Cardiac muscle cell (in vitro differentiated cells and primary cell): Measurements from ENCODE around the gene AUTS2. TPM values are rescaled to one million over a fixed set of nuclear protein-coding genes. Genes with fewer than 3 reads are reported as not detected.

Source experiments
- DNase-seq, 2 donors: peaks; one replicate each; pipeline versions ENCODE4 v3.0.0 to v3.0.0-alpha.2; 2010 to 2017; ENCODE audit warnings: low read depth in 1 of 2, low spot score in 1 of 2
- H3K27ac ChIP-seq: fragments of 200-600 bp; sonication (generic); 2 replicates; pipeline ENCODE4 v1.5.1; 2016
- H3K27me3 ChIP-seq: fragments of 200-600 bp; sonication (generic); 2 replicates; pipeline ENCODE4 v1.6.0; 2016; ENCODE audit warnings: control low read depth
- H3K36me3 ChIP-seq: fragments of 200-600 bp; sonication (generic); 2 replicates; pipeline ENCODE4 v1.5.1; 2016; ENCODE audit warnings: control low read depth
- H3K4me1 ChIP-seq: fragments of 200-600 bp; sonication (generic); 2 replicates; pipeline ENCODE4 v1.8.1; 2017; ENCODE audit warnings: low read depth, mild to moderate bottlenecking, mixed run types
- H3K4me3 ChIP-seq: fragments of 200-600 bp; sonication (generic); 2 replicates; pipeline ENCODE4 v1.5.1; 2016; ENCODE audit warnings: mild to moderate bottlenecking
- H3K9me3 ChIP-seq: fragments of 200-600 bp; sonication (generic); 2 replicates; pipeline ENCODE4 v1.5.1; 2017; ENCODE audit warnings: low read depth, mild to moderate bottlenecking, control low read depth
- polyA plus RNA-seq: library from polyadenylated mRNA; unstranded; fragments of >200 nt; fragmentation: Nextera tagmentation; extraction: Ambion mirVana; gene quantifications from 2 replicates; pipeline ENCODE4 v1.2.1, GENCODE V29; 2016
- total RNA-seq: library from RNA; depleted of rRNA; stranded (reverse); fragments of >200 nt; gene quantifications from 2 replicates; pipeline ENCODE4 v1.2.3, GENCODE V29; 2016
- TF ChIP-seq, protein P1 (sequence below): IDR thresholded peaks from 2 replicates; pipeline ENCODE4 v1.5.1; 2012; ENCODE audit warnings: low read depth, mild to moderate bottlenecking, low read length

The AUTS2 gene
- total and polyA plus RNA-seq, 2 experiments from 2014 or later: 41.0 to 45.5 TPM

DNA sequence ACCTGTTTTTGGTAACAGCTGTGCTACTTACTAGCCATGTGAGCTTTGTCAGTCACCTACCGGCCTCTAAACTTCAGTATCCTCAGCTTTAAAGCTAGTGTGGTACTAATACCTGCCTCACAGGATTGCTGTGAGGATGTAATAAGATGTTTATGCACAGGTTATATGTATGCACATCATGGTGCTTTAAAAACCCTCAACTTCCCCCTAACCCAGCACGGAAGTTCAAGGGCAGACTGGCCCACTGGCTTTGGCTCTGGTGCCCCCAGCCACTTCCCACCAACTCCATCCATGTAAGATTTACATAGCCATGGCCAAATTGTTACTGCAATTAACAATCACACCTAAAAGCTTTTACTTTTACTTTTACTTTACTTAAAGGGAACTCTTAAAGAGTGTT is 857.6 kb downstream of the AUTS2 start:
- Histone ChIP-seq H3K27ac (no peak overlapping the region), H3K36me3 (no peaks in the 10 kb centered on the region), H3K4me1 (peaks cover 12% of the 10 kb centered on the region), H3K4me3 (no peak overlapping the region), H3K9me3 (no peaks in the 10 kb centered on the region), H3K27me3 (no peaks in the 10 kb centered on the region)
- no peak for DNase-seq
- TF ChIP-seq, protein P1, sequence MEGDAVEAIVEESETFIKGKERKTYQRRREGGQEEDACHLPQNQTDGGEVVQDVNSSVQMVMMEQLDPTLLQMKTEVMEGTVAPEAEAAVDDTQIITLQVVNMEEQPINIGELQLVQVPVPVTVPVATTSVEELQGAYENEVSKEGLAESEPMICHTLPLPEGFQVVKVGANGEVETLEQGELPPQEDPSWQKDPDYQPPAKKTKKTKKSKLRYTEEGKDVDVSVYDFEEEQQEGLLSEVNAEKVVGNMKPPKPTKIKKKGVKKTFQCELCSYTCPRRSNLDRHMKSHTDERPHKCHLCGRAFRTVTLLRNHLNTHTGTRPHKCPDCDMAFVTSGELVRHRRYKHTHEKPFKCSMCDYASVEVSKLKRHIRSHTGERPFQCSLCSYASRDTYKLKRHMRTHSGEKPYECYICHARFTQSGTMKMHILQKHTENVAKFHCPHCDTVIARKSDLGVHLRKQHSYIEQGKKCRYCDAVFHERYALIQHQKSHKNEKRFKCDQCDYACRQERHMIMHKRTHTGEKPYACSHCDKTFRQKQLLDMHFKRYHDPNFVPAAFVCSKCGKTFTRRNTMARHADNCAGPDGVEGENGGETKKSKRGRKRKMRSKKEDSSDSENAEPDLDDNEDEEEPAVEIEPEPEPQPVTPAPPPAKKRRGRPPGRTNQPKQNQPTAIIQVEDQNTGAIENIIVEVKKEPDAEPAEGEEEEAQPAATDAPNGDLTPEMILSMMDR: no peak

DNA sequence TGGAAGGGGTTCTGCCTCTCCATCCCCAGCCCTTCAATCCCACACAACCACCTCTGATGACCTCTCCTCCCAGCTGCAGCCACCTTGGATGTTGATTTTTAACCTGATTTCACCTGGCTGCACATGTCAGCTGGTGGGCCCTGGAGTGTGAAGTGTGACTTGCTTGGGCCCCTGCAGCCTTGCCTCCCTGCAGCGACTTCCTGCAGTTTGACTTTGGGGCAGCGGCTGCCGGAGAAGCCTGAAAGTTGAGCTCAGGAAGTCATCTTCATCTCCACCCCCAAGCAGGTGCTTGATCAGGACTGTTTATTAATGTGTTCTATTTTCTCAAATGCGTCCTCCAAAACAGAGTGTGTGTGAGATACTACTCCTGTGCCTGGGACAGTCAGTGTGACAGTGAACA is 858.4 kb downstream of the AUTS2 start:
- Histone ChIP-seq H3K4me3 (no peak overlapping the region), H3K27ac (no peak overlapping the region), H3K36me3 (no peaks in the 10 kb centered on the region), H3K27me3 (no peaks in the 10 kb centered on the region), H3K9me3 (no peaks in the 10 kb centered on the region), H3K4me1 (peaks cover 12% of the 10 kb centered on the region)
- no peak for DNase-seq
- TF ChIP-seq, protein P1: no peak

DNA sequence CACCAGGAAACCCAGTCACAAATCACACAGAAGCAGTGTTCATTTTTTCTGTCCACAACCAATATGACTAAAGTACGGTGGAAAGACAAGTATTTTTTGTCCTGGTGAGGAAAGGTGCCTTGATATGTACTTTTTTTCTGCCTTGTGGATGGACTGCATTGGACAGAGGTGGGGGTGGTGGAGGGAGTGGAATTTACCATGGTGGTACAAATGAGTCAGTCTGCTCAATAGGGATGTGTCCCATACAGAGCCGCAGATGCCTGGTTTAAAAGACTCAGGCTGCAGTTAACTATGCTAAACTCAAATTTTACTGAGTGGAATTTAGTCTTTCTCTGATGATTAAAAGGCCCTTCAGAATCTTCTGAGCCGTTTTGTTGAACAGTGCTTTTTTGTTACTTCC is 859.2 kb downstream of the AUTS2 start:
- no peak for DNase-seq
- no peak overlapping the region for H3K4me3 ChIP-seq
- TF ChIP-seq, protein P1: no peak
- peaks cover 12% of the 10 kb centered on the region for H3K4me1 ChIP-seq
- no peak overlapping the region for H3K27ac ChIP-seq
- no peaks in the 10 kb centered on the region for H3K36me3 ChIP-seq
- H3K27me3 ChIP-seq: no peaks in the 10 kb centered on the region
- no peaks in the 10 kb centered on the region for H3K9me3 ChIP-seq

DNA sequence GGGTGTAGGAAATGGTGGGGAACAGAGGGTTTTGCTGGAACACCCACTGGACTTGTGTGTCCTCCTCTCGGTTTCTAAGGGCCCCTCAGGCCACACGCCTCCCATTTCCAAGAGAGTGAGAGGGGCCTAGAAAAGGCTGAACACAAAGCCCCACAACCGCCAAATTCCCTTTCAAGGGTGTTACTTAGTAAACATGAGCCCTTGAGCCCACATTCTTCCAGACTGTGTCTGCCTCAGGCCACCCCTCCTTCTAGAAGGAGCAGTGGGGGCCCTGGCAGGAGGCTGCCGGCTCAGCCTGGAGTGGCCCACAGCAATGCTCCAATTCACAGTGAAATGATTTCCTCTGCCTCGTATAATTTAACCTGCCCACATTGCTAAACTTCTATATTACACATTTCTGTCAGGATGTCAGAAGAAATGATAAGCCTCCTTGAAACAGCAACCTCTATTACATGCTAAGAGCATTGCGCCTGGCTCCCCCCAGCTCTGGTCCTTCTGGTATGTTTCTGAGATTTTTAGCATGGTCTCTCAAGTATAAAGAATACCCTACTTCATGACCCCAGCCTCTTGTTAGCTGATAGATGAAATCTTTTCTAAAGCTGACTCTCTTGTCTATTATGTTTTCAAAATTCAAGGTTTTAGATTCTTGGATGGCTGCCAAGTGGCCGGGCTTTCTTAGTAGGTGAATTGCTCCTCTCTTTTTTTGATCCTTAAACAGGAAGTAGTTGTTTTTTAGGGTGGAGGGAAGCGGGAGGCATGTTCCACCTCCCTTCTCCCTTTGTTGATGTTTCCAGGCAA is 859.8 kb downstream of the AUTS2 start:
- Histone ChIP-seq H3K4me1 (peaks cover 14% of the 10 kb centered on the region), H3K27ac (no peak overlapping the region), H3K36me3 (no peaks in the 10 kb centered on the region), H3K9me3 (no peaks in the 10 kb centered on the region), H3K4me3 (no peak overlapping the region), H3K27me3 (no peaks in the 10 kb centered on the region)
- TF ChIP-seq, protein P1: no peak
- peak in 1 of 2 donors; percentile 20 for DNase-seq

DNA sequence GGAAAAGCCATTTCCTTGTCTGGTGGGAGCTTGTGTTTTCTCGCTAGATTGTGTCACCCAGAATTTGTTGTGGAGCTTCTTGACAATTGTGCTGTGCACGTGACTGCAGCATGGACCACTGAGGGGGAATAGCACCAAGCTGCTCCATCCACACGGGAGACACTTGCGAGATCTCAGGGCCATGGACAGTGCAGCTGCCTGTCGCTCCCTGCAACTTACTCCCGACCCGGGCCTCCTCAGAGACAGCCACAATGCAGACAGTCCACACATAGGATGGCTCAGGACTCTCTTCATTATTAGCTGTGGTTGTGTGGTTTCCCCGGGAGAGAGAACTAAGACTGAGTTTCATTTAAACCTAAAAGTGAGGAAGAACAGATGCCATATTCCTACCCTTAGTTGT is 860.5 kb downstream of the AUTS2 start:
- Histone ChIP-seq H3K36me3 (no peaks in the 10 kb centered on the region), H3K9me3 (no peaks in the 10 kb centered on the region), H3K27ac (no peak overlapping the region), H3K4me1 (peaks cover 20% of the 10 kb centered on the region), H3K4me3 (no peak overlapping the region), H3K27me3 (no peaks in the 10 kb centered on the region)
- DNase-seq: no peak
- TF ChIP-seq, protein P1: no peak
